Activated naive CD4-positive, alpha-beta T cell treated with Interleukin-2 at 50 U/mL for 16 hours (primary cell): ENCODE data around the gene EHD4.

Experiments used
- DNase-seq: peaks from one replicate; pipeline ENCODE4 v3.0.0-alpha.2; 2020

The EHD4 gene

GRCh38 chr15:41853831-41854230 is 118.5 kb downstream of the EHD4 start:
- no peak for DNase-seq

GRCh38 chr15:41852736-41853590 is 119.4 kb downstream of the EHD4 start:
- DNase-seq = no peak

GRCh38 chr15:41851755-41852370 is 120.5 kb downstream of the EHD4 start:
- no peak for DNase-seq

GRCh38 chr15:41851167-41851523 is 121.2 kb downstream of the EHD4 start:
- DNase-seq = no peak

GRCh38 chr15:41850482-41851166 is 121.7 kb downstream of the EHD4 start:
- no peak for DNase-seq

GRCh38 chr15:41849861-41850260 is 122.5 kb downstream of the EHD4 start:
- no peak for DNase-seq

GRCh38 chr15:41849204-41849603 is 123.2 kb downstream of the EHD4 start:
- no peak for DNase-seq

- peak; percentile 49 for DNase-seq
Observed at GRCh38 chr15:41848631-41849030, 123.7 kb downstream of the EHD4 start.

GRCh38 chr15:41847981-41848380 is 124.4 kb downstream of the EHD4 start:
- DNase-seq = no peak

- DNase-seq = no peak
Observed at GRCh38 chr15:41847206-41847605, 125.2 kb downstream of the EHD4 start.
